Measurements from ENCODE around the gene LRRC1.

Gene LRRC1

DNA sequence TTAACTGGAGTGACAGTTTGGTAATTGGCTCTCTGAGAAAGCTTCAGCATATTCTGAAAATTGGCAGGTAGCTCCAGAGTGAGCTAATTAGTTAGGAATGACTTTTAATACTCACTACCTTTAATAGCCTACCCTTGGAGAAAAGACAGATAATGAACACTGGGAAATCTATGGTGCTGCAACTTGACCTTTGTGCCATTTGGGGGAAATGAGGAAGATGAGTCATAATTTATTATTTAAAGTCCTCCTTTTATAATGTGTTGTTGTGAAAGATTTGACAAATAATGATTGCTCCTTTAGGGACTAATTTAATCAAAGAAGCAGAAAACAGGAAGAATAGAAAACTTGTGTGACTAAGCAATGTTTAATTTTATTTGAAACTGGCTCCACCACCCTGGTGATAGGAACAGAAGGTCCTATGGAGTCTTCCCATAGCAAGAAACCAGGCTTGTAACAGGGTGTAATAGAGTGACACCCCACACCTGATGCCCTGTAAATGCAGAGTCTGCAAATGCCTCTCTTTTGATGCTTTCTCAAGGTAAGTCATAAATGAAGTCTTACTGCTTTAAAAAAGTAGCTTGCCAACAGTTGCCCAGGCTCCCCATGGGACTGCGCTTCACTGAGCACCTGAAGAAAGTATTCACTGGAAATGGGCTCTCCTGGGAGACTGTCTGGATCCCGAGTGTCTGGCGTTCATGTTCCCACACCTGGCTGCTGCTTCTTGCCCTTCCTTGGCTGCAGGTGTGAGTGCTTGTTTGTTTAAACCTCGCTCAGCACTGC is 134.4 kb downstream of the LRRC1 start:
- DNase-seq, result no peak

DNA sequence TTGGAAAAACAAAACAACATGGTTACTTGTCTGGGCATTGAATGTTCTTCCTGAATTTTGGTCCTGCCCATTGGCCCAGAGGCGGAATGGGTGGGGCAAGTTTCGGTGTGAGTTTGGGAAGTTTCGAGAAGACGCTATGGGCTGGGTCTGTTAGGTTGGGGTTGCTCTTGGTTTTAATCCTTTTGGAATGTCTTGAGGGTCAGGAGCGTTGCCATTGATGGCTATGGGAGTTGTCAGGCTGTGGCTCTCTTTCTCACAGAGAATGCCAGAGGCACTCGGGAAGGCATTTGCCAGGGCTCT is 135.0 kb downstream of the LRRC1 start:
- DNase-seq, result no peak

- no peak for DNase-seq
Observed at GRCh38 chr6:53930330-53930729, 135.5 kb downstream of the LRRC1 start.

- no peak for DNase-seq
Observed at GRCh38 chr6:53931086-53931485, 136.3 kb downstream of the LRRC1 start.

- no peak for DNase-seq
Observed at GRCh38 chr6:53932516-53932915, 137.7 kb downstream of the LRRC1 start.

- DNase-seq, result no peak
Observed at GRCh38 chr6:53934023-53934422, 139.2 kb downstream of the LRRC1 start.

DNA sequence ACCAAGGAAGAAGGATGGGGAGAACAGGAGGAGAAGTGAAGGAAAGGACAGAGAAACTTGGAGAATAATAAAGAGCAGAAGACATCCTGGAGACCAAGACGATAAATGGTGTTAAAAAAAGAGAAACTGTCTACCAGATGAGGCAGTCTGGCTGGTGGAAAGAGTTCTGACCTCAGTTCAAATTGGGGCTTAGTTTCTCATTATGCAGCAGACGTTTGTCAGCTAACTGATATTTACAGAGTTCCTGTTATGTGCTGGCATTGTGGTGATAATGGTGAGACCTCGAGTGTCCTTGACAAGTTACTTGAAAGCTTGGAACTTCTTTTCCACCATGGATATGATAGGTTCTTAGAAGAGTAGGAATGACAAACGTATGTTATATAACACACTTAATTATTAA is 142.7 kb downstream of the LRRC1 start:
- no peak for DNase-seq

DNA sequence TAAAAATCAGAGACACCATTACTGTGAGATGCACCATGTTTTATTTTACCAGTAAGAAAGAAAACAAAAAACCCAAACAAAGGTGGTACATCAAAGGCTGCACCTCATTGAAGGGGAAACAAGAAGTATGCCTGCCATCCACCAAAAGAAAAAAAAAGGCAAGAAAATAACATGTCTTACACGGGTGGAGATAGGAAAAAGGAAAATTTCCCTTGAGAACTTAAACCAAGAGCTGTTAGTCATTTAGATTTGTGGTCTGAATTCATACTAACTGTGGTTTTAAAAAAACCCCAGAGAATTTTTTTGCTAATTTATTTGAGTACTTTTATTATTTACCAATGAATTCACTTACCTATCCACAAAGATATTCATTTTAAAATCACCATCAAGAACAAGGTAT is 144.0 kb downstream of the LRRC1 start:
- DNase-seq, result no peak

DNA sequence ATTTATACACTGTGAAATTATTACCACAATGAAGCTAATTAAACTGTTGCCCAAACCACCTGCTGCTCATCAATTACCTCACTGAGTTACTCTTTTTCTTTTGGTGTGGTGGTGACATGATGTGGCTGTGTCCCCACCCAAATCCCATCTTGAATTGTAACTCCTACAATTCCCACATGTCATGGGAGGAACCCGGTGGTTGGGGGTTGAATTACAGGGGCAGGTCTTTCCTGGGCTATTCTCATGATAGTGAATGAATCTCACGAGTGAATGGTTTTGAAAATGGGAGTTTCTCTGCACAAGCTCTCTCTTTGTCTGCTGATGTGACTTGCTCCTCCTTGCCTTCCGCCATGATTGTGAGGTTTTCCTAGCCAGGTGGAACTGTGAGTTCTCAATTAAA is 145.0 kb downstream of the LRRC1 start:
- DNase-seq, result no peak

GRCh38 chr6:53943395-53943794 is 148.6 kb downstream of the LRRC1 start:
- no peak for DNase-seq

DNA sequence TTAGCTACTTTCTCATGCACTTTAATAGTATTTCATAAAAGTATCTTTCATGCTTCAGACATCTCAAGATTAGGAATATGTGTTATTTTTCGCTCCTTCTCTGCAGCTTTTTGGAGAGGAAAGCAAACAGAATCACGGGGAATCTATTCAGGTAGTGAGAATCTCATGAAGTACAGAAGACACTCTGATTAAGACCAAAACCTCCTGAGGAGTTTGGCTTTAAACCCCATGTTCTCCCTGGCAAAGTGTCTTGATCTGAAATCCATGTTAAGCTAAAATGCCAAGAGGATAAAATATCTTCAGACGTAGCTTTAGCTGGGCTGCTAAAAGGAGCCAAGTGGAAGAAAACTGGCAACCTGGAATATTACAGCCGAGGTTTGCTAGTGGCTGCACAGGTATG is 149.3 kb downstream of the LRRC1 start:
- no peak for DNase-seq

- no peak for DNase-seq
Observed at GRCh38 chr6:53944543-53944942, 149.7 kb downstream of the LRRC1 start.

DNA sequence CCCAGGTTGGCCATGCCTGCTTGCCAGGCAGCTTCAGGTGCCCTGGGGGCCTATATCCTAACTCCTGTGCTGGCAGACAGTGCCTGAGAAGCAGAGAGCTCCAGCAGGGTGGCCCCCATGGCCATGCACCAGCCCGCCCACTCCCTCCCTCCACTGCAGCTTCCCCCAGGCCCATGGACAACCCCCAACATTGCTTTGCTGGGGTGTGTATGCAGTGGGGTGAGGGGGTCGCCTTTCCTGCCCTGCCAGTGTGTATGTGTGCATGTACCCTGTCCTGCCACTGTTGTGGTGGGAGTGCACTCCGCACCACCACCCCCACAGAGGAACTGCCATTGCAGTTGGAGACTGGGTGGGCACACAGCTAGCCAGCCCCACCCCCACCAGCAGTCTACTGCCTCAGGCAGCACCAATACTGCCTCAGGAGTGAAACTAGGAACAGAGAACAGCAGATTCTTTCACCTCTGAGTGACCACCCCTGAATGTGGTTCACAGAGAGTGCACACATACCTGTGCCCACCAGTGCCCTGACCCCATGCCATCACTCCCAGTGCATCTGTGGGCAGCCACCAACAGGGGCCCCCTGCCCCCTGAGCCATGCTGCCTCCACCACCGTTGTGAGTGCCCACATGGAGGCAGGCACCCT is 151.1 kb downstream of the LRRC1 start:
- DNase-seq, result no peak

GRCh38 chr6:53947780-53948179 is 153.0 kb downstream of the LRRC1 start:
- DNase-seq, result no peak

- no peak for DNase-seq
Observed at GRCh38 chr6:53951383-53951782, 156.6 kb downstream of the LRRC1 start.

GRCh38 chr6:53956068-53956711 is 161.4 kb downstream of the LRRC1 start:
- DNase-seq, result no peak

DNA sequence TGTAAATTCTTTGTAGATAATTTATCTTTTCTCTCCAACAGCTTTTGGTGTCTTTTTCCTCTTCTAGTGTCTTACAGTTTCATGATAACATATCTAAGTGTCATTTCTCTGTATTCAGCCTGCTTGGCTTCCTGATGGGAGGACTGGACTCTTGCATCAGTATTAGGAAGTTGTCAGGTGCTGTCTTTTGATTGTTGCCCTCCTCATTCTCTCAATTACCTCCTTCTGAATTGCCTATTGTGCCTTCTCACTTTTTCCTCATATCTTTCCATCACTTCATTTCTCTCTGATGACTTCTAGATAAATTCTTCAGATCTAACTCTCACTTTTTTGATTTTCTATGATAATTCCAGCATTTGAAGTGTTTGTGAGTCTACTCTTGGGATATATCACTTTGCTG is 162.0 kb downstream of the LRRC1 start:
- DNase-seq, result no peak

DNA sequence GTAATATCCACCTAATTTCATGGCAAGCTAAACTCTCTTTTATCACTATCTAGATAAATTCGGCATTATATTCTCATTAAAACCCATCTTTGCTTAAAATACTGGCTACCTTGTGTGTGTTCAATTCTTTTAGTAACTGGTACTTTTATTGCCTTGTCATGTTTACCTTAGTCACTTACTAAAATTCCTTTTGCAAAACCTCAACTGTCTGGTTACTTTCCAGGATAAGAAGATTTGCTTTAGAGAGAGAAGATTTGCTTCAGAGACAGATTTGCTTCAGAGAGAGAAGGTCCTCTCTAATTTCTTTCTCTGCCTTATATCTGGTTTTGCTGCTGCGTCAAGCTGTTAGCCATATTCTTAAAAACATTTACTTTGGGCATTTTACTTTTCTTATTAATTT is 164.9 kb downstream of the LRRC1 start:
- no peak for DNase-seq

DNA sequence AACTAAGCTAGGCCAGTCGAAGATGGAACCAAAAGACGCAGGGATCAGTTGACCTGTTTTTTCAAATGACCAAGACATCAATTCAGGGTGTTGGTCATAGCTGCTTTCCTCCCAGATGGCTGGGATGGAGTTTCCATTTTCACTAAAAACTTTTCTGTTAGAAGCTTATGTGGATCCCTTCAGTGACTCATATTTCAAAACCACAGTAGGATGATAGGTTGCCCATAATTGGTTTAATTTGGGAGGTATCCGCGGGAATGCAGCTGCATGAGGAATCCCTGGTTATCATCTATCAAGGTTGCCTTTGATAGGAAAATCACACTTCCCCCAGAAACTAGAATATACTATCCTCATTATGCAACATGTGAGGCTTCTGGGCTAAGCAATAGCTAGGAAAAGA is 165.5 kb downstream of the LRRC1 start:
- DNase-seq, result no peak

DNA sequence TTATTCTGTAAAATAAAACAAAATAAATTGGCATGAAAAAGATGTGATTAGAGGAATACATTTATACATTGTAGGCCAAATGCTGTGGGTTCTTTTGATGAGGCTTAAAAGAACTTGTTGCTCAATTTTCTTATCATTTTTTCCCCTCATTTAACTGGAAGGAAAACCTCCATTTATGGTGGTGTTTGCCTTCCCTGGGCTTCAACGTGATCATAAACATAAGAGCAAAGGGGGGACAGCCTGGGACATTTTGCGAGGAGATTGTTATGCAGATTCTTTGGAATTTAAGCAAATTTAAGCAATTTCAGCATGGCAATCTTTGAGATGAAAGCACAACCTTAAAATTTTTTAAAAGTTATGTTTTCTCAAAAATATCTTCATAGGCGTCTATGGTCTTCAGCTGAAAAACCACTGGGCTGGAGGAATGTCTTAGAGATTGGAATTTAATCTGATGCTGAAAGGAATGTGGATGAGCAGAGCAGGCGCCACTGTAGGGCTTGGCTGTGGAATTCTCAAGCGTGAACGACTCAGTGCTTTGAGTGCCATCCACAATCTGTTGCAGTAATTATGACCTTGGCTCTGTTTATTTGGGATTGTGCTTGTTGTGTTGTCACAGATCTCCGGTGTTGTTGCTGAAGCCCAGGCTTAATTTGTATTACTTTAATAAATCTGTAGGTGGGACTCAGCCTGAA is 167.0 kb downstream of the LRRC1 start:
- no peak for DNase-seq

DNA sequence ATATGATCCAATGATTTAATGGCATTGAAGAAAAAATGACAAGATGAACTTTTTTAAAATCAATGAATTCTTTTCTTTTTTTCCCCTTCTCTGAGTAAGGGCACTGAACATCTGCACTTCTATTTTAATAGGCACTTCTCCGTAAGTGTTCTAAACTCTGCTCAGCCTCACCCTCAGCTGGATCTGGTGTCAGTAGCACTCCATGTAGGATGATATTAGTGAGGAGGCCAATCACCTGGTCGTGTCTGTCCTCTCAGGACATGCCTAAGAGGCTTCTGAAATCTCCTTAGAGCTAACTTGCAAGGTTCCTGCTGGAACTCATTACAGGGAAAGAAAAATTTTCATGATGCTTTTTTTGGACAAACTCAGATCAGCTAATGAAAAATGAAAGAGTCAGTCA is 167.8 kb downstream of the LRRC1 start:
- no peak for DNase-seq

GRCh38 chr6:53967415-53967814 is 172.6 kb downstream of the LRRC1 start:
- DNase-seq, result no peak
